Endodermal cell (in vitro differentiated cells): Measurements from ENCODE around the gene ABCC1. TPM values are rescaled to one million over a fixed set of nuclear protein-coding genes. Genes with fewer than 3 reads are reported as not detected.

Experiments used
- DNase-seq: peaks from one replicate; pipeline ENCODE4 v3.0.0-alpha.2; 2017
- H3K27ac ChIP-seq: 2 replicates; pipeline ENCODE4 v1.5.1; 2013; ENCODE audit warnings: mild to moderate bottlenecking, low read depth, low read length, moderate library complexity
- H3K27me3 ChIP-seq: 2 replicates; pipeline ENCODE4 v1.6.1; 2013; ENCODE audit warnings: mild to moderate bottlenecking, low read length, moderate library complexity; ENCODE audit not compliant: insufficient read depth, control insufficient read depth, poor library complexity, severe bottlenecking
- H3K36me3 ChIP-seq: 2 replicates; pipeline ENCODE4 v1.7.0; 2013; ENCODE audit warnings: mild to moderate bottlenecking, low read length, moderate library complexity; ENCODE audit not compliant: control insufficient read depth, insufficient read depth
- H3K4me1 ChIP-seq: one replicate; pipeline ENCODE4 v1.7.0; 2013; ENCODE audit warnings: low read length; ENCODE audit not compliant: control insufficient read depth, insufficient read depth
- H3K4me3 ChIP-seq: 2 replicates; pipeline ENCODE4 v1.5.1; 2013; ENCODE audit warnings: mild to moderate bottlenecking, low read length, moderate library complexity
- H3K9ac ChIP-seq: 2 replicates; pipeline ENCODE4 v1.6.1; 2013; ENCODE audit warnings: mild to moderate bottlenecking, low read length, moderate library complexity; ENCODE audit not compliant: poor library complexity, severe bottlenecking; ENCODE audit errors: extremely low read depth
- H3K9me3 ChIP-seq: 2 replicates; pipeline ENCODE4 v1.6.1; 2013; ENCODE audit warnings: mild to moderate bottlenecking, low read length, moderate library complexity; ENCODE audit not compliant: control insufficient read depth
- H3K27ac Mint-ChIP-seq: 2 replicates; pipeline ENCODE4 v1.8.0; 2020; ENCODE audit warnings: mixed read lengths
- H3K27me3 Mint-ChIP-seq: 2 replicates; pipeline ENCODE4 v1.8.0; 2021; ENCODE audit warnings: mild to moderate bottlenecking, mixed read lengths; ENCODE audit not compliant: insufficient read depth
- H3K36me3 Mint-ChIP-seq: 2 replicates; pipeline ENCODE4 v1.8.0; 2020; ENCODE audit warnings: low read depth, mixed read lengths
- H3K4me1 Mint-ChIP-seq: 2 replicates; pipeline ENCODE4 v1.8.0; 2020; ENCODE audit warnings: mixed read lengths
- H3K4me3 Mint-ChIP-seq: 2 replicates; pipeline ENCODE4 v1.8.0; 2020; ENCODE audit warnings: mild to moderate bottlenecking, moderate library complexity, mixed read lengths
- H3K9me3 Mint-ChIP-seq: 2 replicates; pipeline ENCODE4 v1.8.0; 2020; ENCODE audit warnings: mild to moderate bottlenecking, mixed read lengths
- CTCF ChIP-seq: fragments of 200-600 bp; sonication (generic); conservative IDR thresholded peaks from 2 replicates; pipeline ENCODE4 v1.5.0; 2021; ENCODE audit warnings: antibody characterized with exemption, mild to moderate bottlenecking
- WGBS, 2 experiments: methylation state at CpG; one replicate each; pipeline versions ENCODE4 v1.1.5 to v1.1.7; 2013; ENCODE audit warnings: missing lambda C conversion rate in 2 of 2, mixed read lengths in 1 of 2; ENCODE audit not compliant: insufficient coverage in 1 of 2, insufficient read length in 1 of 2; 5-methylcytosine and 5-hydroxymethylcytosine counted together
- total RNA-seq, 2 donors: library from RNA; stranded (reverse); fragmentation: NEBNext Ultra II Directional in 1 of 2; extraction: Animal tissue kit (Norgen Biotek cat#: 25700) in 1 of 2; gene quantifications; 2 replicates in 1 of 2; 3 replicates in 1 of 2; pipeline ENCODE4 v1.2.1, GENCODE V29; 2021

Gene ABCC1
- total RNA-seq, 2 donors from 2014 or later: 47.1 to 51.2 TPM

- H3K27ac Mint-ChIP-seq: peak overlapping the region; percentile 81
- H3K4me1 Mint-ChIP-seq: peaks cover 7% of the 10 kb centered on the region
- Histone ChIP-seq H3K4me1 (no peaks in the 10 kb centered on the region), H3K4me3 (no peak overlapping the region), H3K27ac (no peak overlapping the region), H3K9me3 (no peaks in the 10 kb centered on the region), H3K27me3 (no peaks in the 10 kb centered on the region), H3K9ac (no peak overlapping the region), H3K36me3 (peaks cover 20% of the 10 kb centered on the region)
- 90 to 93% methylated on average over 2 to 3 of the region's 3 CpGs for WGBS, 2 experiments
- TF ChIP-seq CTCF: no peak
- peaks cover 47% of the 10 kb centered on the region for H3K36me3 Mint-ChIP-seq
- no peaks in the 10 kb centered on the region for H3K9me3 Mint-ChIP-seq
- no peaks in the 10 kb centered on the region for H3K27me3 Mint-ChIP-seq
- no peak for DNase-seq
- H3K4me3 Mint-ChIP-seq: no peak overlapping the region
Measured at GRCh38 chr16:16096858-16097213, 147.4 kb downstream of the ABCC1 start.

- Mint-ChIP-seq H3K27ac (peak overlapping the region; percentile 52), H3K4me3 (no peak overlapping the region), H3K9me3 (peaks cover 6% of the 10 kb centered on the region), H3K36me3 (peaks cover 54% of the 10 kb centered on the region), H3K4me1 (peaks cover 7% of the 10 kb centered on the region), H3K27me3 (no peaks in the 10 kb centered on the region)
- 96 to 100% methylated on average over 3 to 4 of the region's 4 CpGs for WGBS, 2 experiments
- H3K4me3 ChIP-seq: no peak overlapping the region
- no peak overlapping the region for H3K9ac ChIP-seq
- H3K27me3 ChIP-seq: no peaks in the 10 kb centered on the region
- no peak for DNase-seq
- H3K9me3 ChIP-seq: peaks cover 8% of the 10 kb centered on the region
- H3K36me3 ChIP-seq: peaks cover 41% of the 10 kb centered on the region
- no peaks in the 10 kb centered on the region for H3K4me1 ChIP-seq
- H3K27ac ChIP-seq: no peak overlapping the region
- TF ChIP-seq CTCF: no peak
Measured at GRCh38 chr16:16099320-16099719, 149.9 kb downstream of the ABCC1 start.

- Histone ChIP-seq H3K27me3 (no peaks in the 10 kb centered on the region), H3K9me3 (peaks cover 8% of the 10 kb centered on the region), H3K4me3 (no peak overlapping the region), H3K36me3 (peaks cover 41% of the 10 kb centered on the region), H3K27ac (no peak overlapping the region), H3K9ac (no peak overlapping the region), H3K4me1 (no peaks in the 10 kb centered on the region)
- WGBS, 2 experiments: 94 to 97% methylated on average over 5 to 6 of the region's 8 CpGs
- TF ChIP-seq CTCF: no peak
- Mint-ChIP-seq H3K36me3 (peaks cover 60% of the 10 kb centered on the region), H3K27me3 (no peaks in the 10 kb centered on the region), H3K9me3 (peaks cover 6% of the 10 kb centered on the region), H3K4me1 (peaks cover 7% of the 10 kb centered on the region), H3K27ac (no peak overlapping the region), H3K4me3 (no peak overlapping the region)
- DNase-seq: no peak
Measured at GRCh38 chr16:16100631-16101030, 151.2 kb downstream of the ABCC1 start.
